Measurements from ENCODE around the gene CRIP2.

DNA sequence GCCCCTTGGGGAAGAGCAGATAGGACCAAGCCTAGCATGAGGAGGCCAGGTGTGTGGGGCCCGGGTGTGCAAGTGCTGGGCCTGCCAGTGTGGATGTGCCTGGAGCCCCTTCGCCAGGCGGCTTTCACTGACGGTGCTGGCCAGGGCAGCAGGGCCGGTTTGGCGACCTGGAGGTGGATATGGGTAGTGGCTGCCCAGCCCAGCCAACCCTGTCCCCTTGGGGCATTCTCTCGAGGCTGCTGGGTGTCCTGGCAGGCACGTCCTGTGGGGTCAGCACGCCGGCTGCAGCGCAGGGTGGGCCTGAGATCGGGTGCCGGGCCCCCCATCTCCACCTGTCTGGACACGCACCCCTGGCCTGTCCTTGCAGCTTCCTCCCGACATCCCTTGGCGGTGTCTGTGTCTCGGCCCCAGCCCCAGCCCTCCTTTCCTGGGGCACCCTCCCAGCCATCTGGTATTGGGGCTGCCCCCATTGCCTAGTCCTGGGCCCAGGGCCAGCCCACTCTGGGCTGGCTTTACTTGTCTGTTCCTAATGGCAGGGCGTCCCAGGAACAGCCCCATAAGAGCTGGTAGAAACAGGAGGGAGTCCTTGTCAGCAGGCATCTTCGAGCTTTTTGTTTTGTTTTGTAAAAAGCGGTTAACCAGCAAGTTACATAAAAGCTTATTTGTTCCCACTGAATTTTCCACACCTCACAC, 7.2 kb upstream of the CRIP2 start:
- TF ChIP-seq BMI1 (IDR thresholded peaks at IDR 0.05; ENCODE audit: borderline replicate concordance) (no peak), SREBF2 (IDR thresholded peaks at IDR 0.05; ENCODE audit: low read length) (no peak)
